Naive thymus-derived CD4-positive, alpha-beta T cell (primary cell): Measurements from ENCODE around the gene BDH1. TPM values are rescaled to one million over a fixed set of nuclear protein-coding genes. Genes with fewer than 3 reads are reported as not detected.
"Not testable (repeated sequence)": the region's sequence is repeated elsewhere in the genome, so short reads cannot be mapped to it uniquely, and the experiment has no call there.

Experiments used
- ATAC-seq: fragments of 150-1000 bp; cut with Tn5 transposase; 2 replicates; pipeline ENCODE4 v1.10.0; 2021; ENCODE audit warnings: mild to moderate bottlenecking, moderate library complexity
- CTCF ChIA-PET: fragments of 350-600 bp; sonication (Branson Sonifier 250); formaldehyde crosslinking; loops from one replicate; lab custom pipeline; 2021; ENCODE audit warnings: antibody characterized with exemption; lab: Charles Lee
- POLR2A ChIA-PET: fragments of 350-600 bp; sonication (Branson Sonifier 250); formaldehyde crosslinking; loops from one replicate; lab custom pipeline; 2021; ENCODE audit warnings: antibody characterized with exemption, inconsistent platforms; lab: Charles Lee
- DNase-seq, 9 donors: peaks; one replicate each; pipeline versions ENCODE4 v3.0.0 to v3.0.0-alpha.2; 2020 to 2022; ENCODE audit warnings: mixed read lengths in 1 of 9
- H3K27ac ChIP-seq: one replicate; pipeline ENCODE4 v1.7.0; 2013; ENCODE audit warnings: mild to moderate bottlenecking, low read depth, low read length, moderate library complexity
- H3K27me3 ChIP-seq, 2 donors: one replicate each; pipeline ENCODE4 v1.7.0; 2013; ENCODE audit warnings: low read length in 2 of 2, mild to moderate bottlenecking in 2 of 2, moderate library complexity in 2 of 2; ENCODE audit not compliant: control insufficient read depth in 2 of 2, insufficient read depth in 2 of 2
- H3K36me3 ChIP-seq, 3 experiments: 1 replicate in 2 of 3; 2 replicates in 1 of 3; pipeline ENCODE4 v1.7.0; 2013; ENCODE audit warnings: low read length in 3 of 3, mild to moderate bottlenecking in 3 of 3, moderate library complexity in 1 of 3; ENCODE audit not compliant: insufficient read depth in 3 of 3, control insufficient read depth in 2 of 3
- H3K4me1 ChIP-seq, 2 donors: one replicate each; pipeline ENCODE4 v1.7.0; 2013; ENCODE audit warnings: low read length in 2 of 2, mild to moderate bottlenecking in 2 of 2, moderate library complexity in 1 of 2; ENCODE audit not compliant: control insufficient read depth in 2 of 2, insufficient read depth in 2 of 2
- H3K4me3 ChIP-seq: 2 replicates; pipeline ENCODE4 v1.7.0; 2013; ENCODE audit warnings: mild to moderate bottlenecking, low read length
- H3K9me3 ChIP-seq, 3 experiments: 1 replicate in 2 of 3; 2 replicates in 1 of 3; pipeline ENCODE4 v1.7.0; 2013; ENCODE audit warnings: low read length in 3 of 3; ENCODE audit not compliant: control insufficient read depth in 2 of 3
- H3K27ac Mint-ChIP-seq, 9 donors: one replicate each; pipeline ENCODE4 v1.8.0; 2020 to 2022; ENCODE audit warnings: mixed read lengths in 9 of 9, mild to moderate bottlenecking in 8 of 9, moderate library complexity in 5 of 9, inconsistent platforms in 2 of 9
- H3K27me3 Mint-ChIP-seq, 5 donors: one replicate each; pipeline ENCODE4 v1.8.0; 2021 to 2022; ENCODE audit warnings: mixed read lengths in 5 of 5, mild to moderate bottlenecking in 1 of 5
- H3K36me3 Mint-ChIP-seq, 5 donors: one replicate each; pipeline ENCODE4 v1.8.0; 2020 to 2022; ENCODE audit warnings: mixed read lengths in 5 of 5, mild to moderate bottlenecking in 3 of 5, inconsistent platforms in 1 of 5
- H3K4me1 Mint-ChIP-seq, 7 donors: one replicate each; pipeline ENCODE4 v1.8.0; 2020 to 2022; ENCODE audit warnings: mixed read lengths in 7 of 7, mild to moderate bottlenecking in 3 of 7, inconsistent platforms in 1 of 7
- H3K4me3 Mint-ChIP-seq, 10 donors: one replicate each; pipeline ENCODE4 v1.8.0; 2020 to 2022; ENCODE audit warnings: mild to moderate bottlenecking in 10 of 10, mixed read lengths in 10 of 10, moderate library complexity in 6 of 10, inconsistent platforms in 2 of 10
- H3K9me3 Mint-ChIP-seq, 11 donors: one replicate each; pipeline ENCODE4 v1.8.0; 2020 to 2022; ENCODE audit warnings: mixed read lengths in 11 of 11, mild to moderate bottlenecking in 4 of 11, inconsistent platforms in 1 of 11, moderate library complexity in 1 of 11
- intact Hi-C, 2 donors: fragments of 100-400 bp; cut with micrococcal nuclease; formaldehyde crosslinking; loops; one replicate each; pipeline ENCODE4 v1.15.1; 2023
- polyA plus RNA-seq, 2 donors: library from polyadenylated mRNA; unstranded; fragments of 300-500 nt; fragmentation: Illumina TruSeq; gene quantifications; one replicate each; pipeline ENCODE4 v1.2.3, GENCODE V29; 2021
- total RNA-seq, 6 experiments: library from RNA in 5 of 6; stranded (reverse) in 5 of 6; gene quantifications; 1 replicate in 5 of 6; 2 replicates in 1 of 6; pipeline ENCODE4 v1.2.3 and lab custom pipeline; 2021 to 2026

BDH1 gene
- total and polyA plus RNA-seq, 7 experiments from 2014 or later = 31.3 to 105 (median 43.4) TPM

DNA sequence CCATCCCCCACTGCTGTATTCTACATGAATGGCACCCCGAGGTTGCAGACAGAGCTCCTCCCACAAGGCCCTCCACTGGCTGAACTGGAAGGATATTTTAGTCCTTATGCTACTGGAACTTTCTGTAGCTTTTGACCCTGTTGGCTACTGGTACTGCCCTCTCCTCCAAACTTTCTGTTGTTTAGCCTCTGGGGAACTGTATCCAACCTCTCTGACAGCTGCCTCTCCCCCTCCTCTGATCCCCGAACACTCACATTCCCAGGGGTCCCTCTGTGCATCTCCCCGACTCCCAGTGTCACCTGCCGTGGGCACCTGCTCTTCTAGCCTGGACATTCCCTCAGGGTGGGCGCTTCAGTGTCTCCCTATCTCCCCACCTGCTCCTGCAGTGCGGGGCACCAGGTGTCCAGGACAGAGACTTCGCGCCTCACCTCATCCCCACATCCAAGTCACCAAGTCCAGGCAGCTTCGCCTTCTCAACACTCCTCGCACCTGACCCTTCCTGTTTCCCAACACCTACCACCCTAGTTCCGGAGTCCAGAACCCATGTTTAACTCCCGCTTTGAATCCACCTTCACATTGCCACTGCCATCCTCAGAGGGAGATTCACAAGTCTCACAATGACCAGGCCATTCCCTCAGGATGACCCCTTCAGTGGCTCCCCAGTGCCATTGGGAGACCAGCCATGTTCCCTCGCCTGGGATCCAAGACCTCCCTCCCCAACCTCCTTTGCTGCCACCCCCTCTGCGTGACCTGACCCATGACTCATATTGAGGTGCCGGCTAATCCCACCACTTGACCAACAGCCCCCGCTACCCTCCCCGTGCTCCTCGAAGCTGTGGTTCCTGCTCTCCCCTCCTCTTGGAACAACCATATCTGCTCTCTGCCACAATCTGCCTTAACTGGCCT lies 34.2 kb downstream of the BDH1 start:
- peaks cover 0 to 5% of the 10 kb centered on the region in 2 donors for H3K4me1 ChIP-seq
- Mint-ChIP-seq H3K4me1 (peaks cover 8 to 22% (median 10%) of the 10 kb centered on the region in 7 donors), H3K27me3 (no peaks in the 10 kb centered on the region), H3K27ac (peak overlapping the region in 8 of 9 donors; percentile 43 to 77 (median 68)), H3K9me3 (peaks cover 0 to 6% (median 4%) of the 10 kb centered on the region in 11 donors), H3K36me3 (peaks cover 9 to 33% (median 20%) of the 10 kb centered on the region in 5 donors), H3K4me3 (no peak overlapping the region)
- no peaks in the 10 kb centered on the region for H3K9me3 ChIP-seq
- peaks cover 0 to 47% (median 0%) of the 10 kb centered on the region in 3 experiments for H3K36me3 ChIP-seq
- intact Hi-C loops = no loop called here
- DNase-seq = no peak
- CTCF ChIA-PET = no interaction called here
- no peak for ATAC-seq
- H3K27ac ChIP-seq = no peak overlapping the region
- no peak overlapping the region for H3K4me3 ChIP-seq
- no peaks in the 10 kb centered on the region for H3K27me3 ChIP-seq
- POLR2A ChIA-PET = no interaction called here

DNA sequence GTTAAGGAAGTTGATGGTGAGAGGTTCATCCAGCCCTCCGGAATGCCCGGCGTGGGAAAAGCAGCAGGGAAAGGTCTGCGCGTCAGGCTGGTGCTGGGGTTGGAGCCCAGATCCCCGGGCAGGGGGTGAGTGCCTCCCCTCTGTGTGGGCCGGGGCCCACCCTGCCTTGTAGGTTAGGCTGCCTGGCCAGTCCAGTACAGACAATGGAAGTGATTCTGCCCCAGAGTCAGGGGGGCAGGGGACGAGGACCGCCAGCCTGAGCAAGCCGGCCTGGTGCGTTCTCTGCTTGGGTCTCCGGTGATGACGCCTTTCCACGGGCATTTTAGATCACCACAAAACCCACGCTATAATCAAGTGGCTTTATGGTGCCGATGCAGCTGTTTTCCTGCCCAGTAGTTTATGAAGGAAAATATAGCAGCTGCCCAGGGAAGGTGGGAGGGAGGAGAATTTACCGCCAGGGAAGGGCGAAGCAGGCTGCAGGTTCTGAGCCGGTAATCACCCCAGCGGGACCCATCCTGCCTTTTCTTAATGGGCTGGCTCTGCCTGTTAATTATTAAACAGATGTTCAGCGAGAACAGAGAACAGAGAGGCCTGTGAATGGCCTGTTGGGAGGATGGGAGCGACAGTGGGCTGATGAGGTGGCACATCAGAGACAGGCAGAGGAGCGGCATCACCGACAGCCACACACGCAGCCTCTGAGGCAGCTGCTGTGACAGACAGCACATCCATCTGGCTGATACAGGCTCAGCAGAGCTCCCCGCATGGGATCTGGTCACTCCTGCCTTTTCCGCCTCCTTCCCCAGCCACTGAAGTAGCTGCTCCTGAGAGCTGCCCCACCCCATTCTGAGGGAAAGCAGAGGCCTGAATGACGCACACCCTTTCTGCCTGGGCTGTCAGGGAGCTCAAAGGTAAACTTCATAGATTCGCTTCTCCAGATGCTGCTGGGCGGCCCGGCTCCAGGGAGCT lies 35.2 kb downstream of the BDH1 start:
- no peaks in the 10 kb centered on the region for H3K27me3 Mint-ChIP-seq

DNA sequence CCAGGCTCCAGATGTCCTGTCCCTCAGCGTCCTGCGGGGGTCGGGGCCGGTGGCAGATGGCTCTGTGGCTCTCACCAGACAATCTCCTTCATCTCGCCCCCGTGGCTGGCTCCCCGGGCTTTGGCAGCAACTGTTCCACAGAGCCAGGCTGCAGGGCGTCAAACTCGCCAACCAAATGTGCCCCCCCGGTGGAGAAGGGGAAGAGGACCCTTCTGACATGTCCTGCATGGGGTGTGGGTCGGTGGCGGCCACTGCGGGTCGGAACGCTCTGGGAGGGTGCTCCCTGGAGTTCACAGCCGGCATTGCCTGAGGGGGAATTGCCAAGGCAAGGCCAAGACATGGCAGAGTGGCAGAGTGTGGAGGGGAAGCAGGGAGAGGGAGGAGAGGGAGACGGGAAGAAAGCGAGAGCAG lies 36.0 kb downstream of the BDH1 start:
- Mint-ChIP-seq H3K4me1 (peaks cover 9 to 29% (median 13%) of the 10 kb centered on the region in 7 donors), H3K36me3 (peaks cover 19 to 35% (median 27%) of the 10 kb centered on the region in 5 donors), H3K9me3 (peaks cover 0 to 6% (median 4%) of the 10 kb centered on the region in 11 donors), H3K4me3 (no peak overlapping the region), H3K27ac (peak overlapping the region in 4 of 9 donors; percentile 22 to 77 (median 56)), H3K27me3 (no peaks in the 10 kb centered on the region)
- Histone ChIP-seq H3K27me3 (no peaks in the 10 kb centered on the region), H3K36me3 (peaks cover 0 to 43% (median 7%) of the 10 kb centered on the region in 3 experiments), H3K4me3 (no peak overlapping the region), H3K9me3 (no peaks in the 10 kb centered on the region), H3K4me1 (peaks cover 0 to 5% of the 10 kb centered on the region in 2 donors), H3K27ac (no peak overlapping the region)
- intact Hi-C loops = no loop called here
- CTCF ChIA-PET = no interaction called here
- POLR2A ChIA-PET = no interaction called here
- DNase-seq = no peak
- ATAC-seq = no peak

More for the DNA sequence above, 35.2 kb downstream of the BDH1 start:
- H3K4me3 Mint-ChIP-seq = no peak overlapping the region
- Histone ChIP-seq H3K4me3 (no peak overlapping the region), H3K27me3 (no peaks in the 10 kb centered on the region), H3K9me3 (no peaks in the 10 kb centered on the region), H3K27ac (no peak overlapping the region), H3K36me3 (peaks cover 0 to 43% (median 0%) of the 10 kb centered on the region in 3 experiments), H3K4me1 (peaks cover 0 to 5% of the 10 kb centered on the region in 2 donors)
- intact Hi-C loops = no loop called here
- peaks cover 15 to 37% (median 27%) of the 10 kb centered on the region in 5 donors for H3K36me3 Mint-ChIP-seq
- ATAC-seq = peak; percentile 18
- H3K27ac Mint-ChIP-seq = peak overlapping the region in 6 of 9 donors; percentile 45 to 77 (median 56)
- peaks cover 0 to 6% (median 4%) of the 10 kb centered on the region in 11 donors for H3K9me3 Mint-ChIP-seq
- no peak for DNase-seq
- ChIA-PET POLR2A (no interaction called here), CTCF (no interaction called here)
- H3K4me1 Mint-ChIP-seq = peaks cover 9 to 29% (median 13%) of the 10 kb centered on the region in 7 donors

DNA sequence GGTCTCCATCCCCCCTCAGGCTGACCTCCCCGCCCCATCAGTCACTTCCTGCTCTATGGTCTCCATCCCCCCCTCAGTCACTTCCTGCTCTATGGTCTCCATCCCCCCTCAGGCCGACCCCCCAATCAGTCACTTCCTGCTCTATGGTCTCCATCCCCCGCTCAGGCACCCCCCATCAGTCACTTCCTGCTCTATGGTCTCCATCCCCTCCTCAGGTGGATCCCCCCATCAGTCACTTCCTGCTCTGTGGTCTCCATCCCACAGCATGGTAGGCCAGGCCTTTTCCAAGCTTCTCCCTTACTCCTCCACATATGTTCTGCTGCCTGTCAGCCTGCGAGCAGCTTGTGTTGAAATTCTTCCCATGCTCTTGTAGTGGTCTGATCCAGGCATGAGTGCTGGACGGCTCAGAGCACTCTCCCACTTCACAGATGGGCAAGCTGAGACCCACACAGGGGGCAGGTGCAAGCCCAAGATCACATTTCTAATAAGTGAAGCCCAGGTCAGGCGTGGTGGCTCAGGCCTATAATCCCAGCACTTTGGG lies 36.8 kb downstream of the BDH1 start:
- ChIA-PET CTCF (no interaction called here), POLR2A (no interaction called here)
- H3K4me3 Mint-ChIP-seq = peak overlapping the region in 1 of 10 donors; percentile 29
- Histone ChIP-seq H3K36me3 (peaks cover 0 to 44% (median 12%) of the 10 kb centered on the region in 3 experiments), H3K4me1 (peaks cover 0 to 5% of the 10 kb centered on the region in 2 donors), H3K4me3 (no peak overlapping the region), H3K27me3 (no peaks in the 10 kb centered on the region), H3K27ac (peak overlapping the region; percentile 29), H3K9me3 (no peaks in the 10 kb centered on the region)
- no peak for DNase-seq
- intact Hi-C loops = no loop called here
- peaks cover 0 to 6% (median 4%) of the 10 kb centered on the region in 11 donors for H3K9me3 Mint-ChIP-seq
- peaks cover 19 to 42% (median 27%) of the 10 kb centered on the region in 5 donors for H3K36me3 Mint-ChIP-seq
- no peaks in the 10 kb centered on the region for H3K27me3 Mint-ChIP-seq
- H3K4me1 Mint-ChIP-seq = peaks cover 9 to 29% (median 13%) of the 10 kb centered on the region in 7 donors
- H3K27ac Mint-ChIP-seq = peak overlapping the region; percentile 63 to 90 (median 83)
- no peak for ATAC-seq

DNA sequence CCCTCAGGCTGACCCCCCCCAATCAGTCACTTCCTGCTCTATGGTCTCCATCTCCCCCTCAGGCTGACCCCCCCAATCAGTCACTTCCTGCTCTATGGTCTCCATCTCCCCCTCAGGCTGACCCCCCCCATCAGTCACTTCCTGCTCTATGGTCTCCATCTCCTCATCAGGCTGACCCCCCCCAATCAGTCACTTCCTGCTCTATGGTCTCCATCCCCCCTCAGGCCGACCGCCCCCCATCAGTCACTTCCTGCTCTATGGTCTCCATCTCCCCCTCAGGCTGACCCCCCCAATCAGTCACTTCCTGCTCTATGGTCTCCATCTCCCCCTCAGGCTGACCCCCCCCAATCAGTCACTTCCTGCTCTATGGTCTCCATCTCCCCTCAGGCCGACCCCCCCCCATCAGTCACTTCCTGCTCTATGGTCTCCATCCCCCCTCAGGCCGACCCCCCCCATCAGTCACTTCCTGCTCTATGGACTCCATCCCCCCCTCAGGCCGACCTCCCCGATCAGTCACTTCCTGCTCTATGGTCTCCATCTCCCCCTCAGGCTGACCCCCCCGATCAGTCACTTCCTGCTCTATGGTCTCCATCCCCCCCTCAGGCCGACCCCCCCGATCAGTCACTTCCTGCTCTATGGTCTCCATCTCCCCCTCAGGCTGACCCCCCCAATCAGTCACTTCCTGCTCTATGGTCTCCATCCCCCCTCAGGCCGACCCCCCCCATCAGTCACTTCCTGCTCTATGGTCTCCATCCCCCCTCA lies 37.7 kb downstream of the BDH1 start:
- Mint-ChIP-seq H3K27ac (peak overlapping the region in 3 of 9 donors; percentile 59 to 86 (median 69)), H3K36me3 (peaks cover 19 to 46% (median 27%) of the 10 kb centered on the region in 5 donors), H3K4me1 (peaks cover 9 to 29% (median 13%) of the 10 kb centered on the region in 7 donors)
- CTCF ChIA-PET, H3K4me3 Mint-ChIP-seq, H3K27me3 ChIP-seq, H3K9me3 Mint-ChIP-seq, ATAC-seq, H3K27me3 Mint-ChIP-seq, H3K4me3 ChIP-seq, DNase-seq, H3K9me3 ChIP-seq, POLR2A ChIA-PET, H3K4me1 ChIP-seq, H3K27ac ChIP-seq, intact Hi-C loops: not testable (repeated sequence)
- H3K36me3 ChIP-seq = peaks cover 0 to 42% (median 12%) of the 10 kb centered on the region in 3 experiments
